ENCODE data around the gene PDK2. TPM values are rescaled to one million over a fixed set of nuclear protein-coding genes. Genes with fewer than 3 reads are reported as not detected.

PDK2 gene
- total and polyA plus RNA-seq, 2 donors (not counting 1 experiment from before 2014, with no cell fraction given) = 19.2 to 41.0 TPM

DNA sequence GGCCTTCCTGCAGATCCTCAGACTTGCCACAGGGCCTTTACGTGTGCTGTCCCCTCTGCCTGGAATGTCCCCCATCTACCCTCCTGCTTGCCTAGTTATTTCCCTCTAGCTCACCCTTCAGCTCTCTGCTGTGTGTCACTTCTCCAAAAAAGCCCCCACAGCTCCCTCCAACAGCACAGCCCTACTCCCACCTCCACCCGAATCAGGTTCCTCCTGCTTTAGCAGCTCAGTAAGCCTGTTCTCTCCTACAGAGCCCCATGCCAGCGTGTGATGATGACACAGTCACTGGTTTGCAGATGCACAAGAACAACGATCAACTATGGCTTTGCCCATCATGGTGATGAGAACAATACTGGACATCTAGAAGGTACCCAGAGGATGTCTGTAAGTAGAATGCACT lies 41.9 kb downstream of the PDK2 start:
- H2AFZ ChIP-seq (ENCODE audit: low read length) = no peak overlapping the region
- H4K20me1 ChIP-seq (ENCODE audit: control insufficient read depth, extremely low read depth, insufficient read depth, low read length) = no peaks in the 10 kb centered on the region
- TF ChIP-seq EZH2 (IDR thresholded peaks at IDR 0.05; ENCODE audit: low read length, missing control alignments) (no peak), CTCF (conservative IDR thresholded peaks at IDR 0.05 in 1 of 2, IDR thresholded peaks at IDR 0.05 in 1 of 2; ENCODE audit: low read depth in 1 of 2, low read length in 2 of 2) (no peak)
- DNase-seq (ENCODE audit: low read depth in 2 of 2) = no peak
- no peak overlapping the region for H3K27ac ChIP-seq (ENCODE audit: insufficient read depth, low read length)
- H3K9me3 ChIP-seq (ENCODE audit: control insufficient read depth, insufficient read depth, low read depth, low read length) = no peaks in the 10 kb centered on the region
- peaks cover 14% of the 10 kb centered on the region for H3K4me1 ChIP-seq (ENCODE audit: control insufficient read depth, extremely low read depth, insufficient read depth, low read length)
- H3K9ac ChIP-seq (ENCODE audit: insufficient read depth, low read length) = no peak overlapping the region
- H3K36me3 ChIP-seq (ENCODE audit: control insufficient read depth, insufficient read depth, low read length) = peaks cover 53% of the 10 kb centered on the region
- peaks cover 5% of the 10 kb centered on the region for H3K79me2 ChIP-seq (ENCODE audit: control insufficient read depth, insufficient read depth, low read length)
- H3K4me2 ChIP-seq (ENCODE audit: extremely low read depth, insufficient read depth, low read length) = no peak overlapping the region
- no peaks in the 10 kb centered on the region for H3K27me3 ChIP-seq (ENCODE audit: control insufficient read depth, insufficient read depth, low read length)
- no peak overlapping the region for H3K4me3 ChIP-seq (replicated peaks in 1 of 4; ENCODE audit: control extremely low read depth in 1 of 4, insufficient read depth in 1 of 4, low read depth in 3 of 4, low read length in 4 of 4)

DNA sequence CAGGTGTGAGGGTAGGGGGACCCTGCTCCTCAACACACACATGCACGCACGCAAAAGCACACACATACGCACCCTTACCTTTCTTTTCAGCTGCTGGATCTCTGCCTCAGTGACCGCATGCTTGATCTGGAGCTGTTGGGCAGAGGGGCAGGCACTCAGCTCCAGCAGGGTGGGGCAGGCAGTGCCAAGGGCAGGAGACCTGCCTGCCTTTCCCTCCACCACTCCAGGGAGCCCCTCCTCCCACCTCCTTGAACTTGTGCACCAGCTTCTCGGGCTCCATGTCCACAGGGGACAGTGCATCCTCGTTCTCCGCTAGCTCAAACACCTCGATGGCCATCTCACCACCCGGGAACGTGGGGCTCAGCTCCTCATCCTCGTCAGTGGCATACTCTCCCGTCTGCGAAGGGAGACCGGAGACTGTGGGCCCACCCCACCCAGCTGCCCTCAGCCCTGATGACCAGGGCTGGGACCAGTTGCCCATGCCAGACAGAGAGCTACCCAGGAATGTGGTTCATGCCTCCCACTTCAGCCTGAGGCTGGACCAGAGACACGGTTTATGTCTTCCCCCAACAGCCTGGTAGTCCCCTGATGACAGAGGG lies 44.1 kb downstream of the PDK2 start:
- peak overlapping the region; percentile 28 for H3K27ac ChIP-seq (ENCODE audit: insufficient read depth, low read length)
- H3K9me3 ChIP-seq (ENCODE audit: control insufficient read depth, insufficient read depth, low read depth, low read length) = no peaks in the 10 kb centered on the region
- H3K27me3 ChIP-seq (ENCODE audit: control insufficient read depth, insufficient read depth, low read length) = no peaks in the 10 kb centered on the region
- no peak overlapping the region for H3K4me3 ChIP-seq (replicated peaks in 1 of 4; ENCODE audit: control extremely low read depth in 1 of 4, insufficient read depth in 1 of 4, low read depth in 3 of 4, low read length in 4 of 4)
- no peak for DNase-seq (ENCODE audit: low read depth in 2 of 2)
- no peak overlapping the region for H2AFZ ChIP-seq (ENCODE audit: low read length)
- no peak overlapping the region for H3K4me2 ChIP-seq (ENCODE audit: extremely low read depth, insufficient read depth, low read length)
- H3K79me2 ChIP-seq (ENCODE audit: control insufficient read depth, insufficient read depth, low read length) = peaks cover 21% of the 10 kb centered on the region
- H4K20me1 ChIP-seq (ENCODE audit: control insufficient read depth, extremely low read depth, insufficient read depth, low read length) = no peaks in the 10 kb centered on the region
- H3K36me3 ChIP-seq (ENCODE audit: control insufficient read depth, insufficient read depth, low read length) = peaks cover 64% of the 10 kb centered on the region
- TF ChIP-seq EZH2 (IDR thresholded peaks at IDR 0.05; ENCODE audit: low read length, missing control alignments) (no peak), CTCF (conservative IDR thresholded peaks at IDR 0.05 in 1 of 2, IDR thresholded peaks at IDR 0.05 in 1 of 2; ENCODE audit: low read depth in 1 of 2, low read length in 2 of 2) (no peak)
- H3K4me1 ChIP-seq (ENCODE audit: control insufficient read depth, extremely low read depth, insufficient read depth, low read length) = peaks cover under 1% of the 10 kb centered on the region
- H3K9ac ChIP-seq (ENCODE audit: insufficient read depth, low read length) = no peak overlapping the region

GRCh38 chr17:50139950-50140885 lies 45.1 kb downstream of the PDK2 start:
- Histone ChIP-seq H3K79me2 (ENCODE audit: control insufficient read depth, insufficient read depth, low read length) (peaks cover 30% of the 10 kb centered on the region), H3K27me3 (ENCODE audit: control insufficient read depth, insufficient read depth, low read length) (no peaks in the 10 kb centered on the region), H3K4me3 (replicated peaks in 1 of 4; ENCODE audit: control extremely low read depth in 1 of 4, insufficient read depth in 1 of 4, low read depth in 3 of 4, low read length in 4 of 4) (no peak overlapping the region), H3K4me1 (ENCODE audit: control insufficient read depth, extremely low read depth, insufficient read depth, low read length) (peaks cover 3% of the 10 kb centered on the region), H2AFZ (ENCODE audit: low read length) (no peak overlapping the region), H3K27ac (ENCODE audit: insufficient read depth, low read length) (peak overlapping the region; percentile 28), H4K20me1 (ENCODE audit: control insufficient read depth, extremely low read depth, insufficient read depth, low read length) (no peaks in the 10 kb centered on the region), H3K4me2 (ENCODE audit: extremely low read depth, insufficient read depth, low read length) (no peak overlapping the region), H3K9me3 (ENCODE audit: control insufficient read depth, insufficient read depth, low read depth, low read length) (no peaks in the 10 kb centered on the region), H3K36me3 (ENCODE audit: control insufficient read depth, insufficient read depth, low read length) (peaks cover 63% of the 10 kb centered on the region), H3K9ac (ENCODE audit: insufficient read depth, low read length) (no peak overlapping the region)
- peak; percentile 68 to 77 for DNase-seq (ENCODE audit: low read depth in 2 of 2)
- peak; percentile 51 to 93 for TF ChIP-seq CTCF (conservative IDR thresholded peaks at IDR 0.05 in 1 of 2, IDR thresholded peaks at IDR 0.05 in 1 of 2; ENCODE audit: low read depth in 1 of 2, low read length in 2 of 2)
- TF ChIP-seq EZH2 (IDR thresholded peaks at IDR 0.05; ENCODE audit: low read length, missing control alignments) = no peak

Measured in fibroblast of lung (primary cell).